ENCODE results near the gene SFTA2. TPM values are rescaled to one million over a fixed set of nuclear protein-coding genes. Genes with fewer than 3 reads are reported as not detected.

Gene SFTA2
- total RNA-seq, 2 experiments from 2014 or later, result not detected

DNA sequence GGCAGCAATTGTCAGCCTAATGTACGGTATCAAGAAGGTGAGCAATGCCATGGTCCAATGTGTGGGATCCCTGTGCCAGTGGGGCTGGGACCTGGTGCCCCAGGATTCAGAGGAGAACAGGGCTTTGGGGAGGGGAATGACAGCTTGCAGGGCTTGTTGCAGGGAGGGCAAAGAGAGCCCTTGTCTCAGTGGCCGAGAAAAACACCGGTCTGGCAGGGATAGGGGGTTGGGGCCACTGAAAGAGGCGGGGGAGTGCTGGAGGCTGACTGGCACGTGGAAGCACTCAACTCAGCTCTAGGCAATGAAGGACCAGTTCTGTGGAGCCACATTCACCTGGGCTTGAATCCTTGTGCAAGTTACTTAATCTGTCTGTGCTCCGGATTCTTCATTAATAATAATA lies 5.3 kb upstream of the SFTA2 start:
- ChIA-PET CTCF (ENCODE audit: unreplicated experiment) (no interaction called here), POLR2A (no interaction called here)
- no peak for TF ChIP-seq EZH2phosphoT487 (IDR thresholded peaks at IDR 0.05; ENCODE audit: borderline replicate concordance, low read depth, low read length)
- TF ChIP-seq, protein P1, sequence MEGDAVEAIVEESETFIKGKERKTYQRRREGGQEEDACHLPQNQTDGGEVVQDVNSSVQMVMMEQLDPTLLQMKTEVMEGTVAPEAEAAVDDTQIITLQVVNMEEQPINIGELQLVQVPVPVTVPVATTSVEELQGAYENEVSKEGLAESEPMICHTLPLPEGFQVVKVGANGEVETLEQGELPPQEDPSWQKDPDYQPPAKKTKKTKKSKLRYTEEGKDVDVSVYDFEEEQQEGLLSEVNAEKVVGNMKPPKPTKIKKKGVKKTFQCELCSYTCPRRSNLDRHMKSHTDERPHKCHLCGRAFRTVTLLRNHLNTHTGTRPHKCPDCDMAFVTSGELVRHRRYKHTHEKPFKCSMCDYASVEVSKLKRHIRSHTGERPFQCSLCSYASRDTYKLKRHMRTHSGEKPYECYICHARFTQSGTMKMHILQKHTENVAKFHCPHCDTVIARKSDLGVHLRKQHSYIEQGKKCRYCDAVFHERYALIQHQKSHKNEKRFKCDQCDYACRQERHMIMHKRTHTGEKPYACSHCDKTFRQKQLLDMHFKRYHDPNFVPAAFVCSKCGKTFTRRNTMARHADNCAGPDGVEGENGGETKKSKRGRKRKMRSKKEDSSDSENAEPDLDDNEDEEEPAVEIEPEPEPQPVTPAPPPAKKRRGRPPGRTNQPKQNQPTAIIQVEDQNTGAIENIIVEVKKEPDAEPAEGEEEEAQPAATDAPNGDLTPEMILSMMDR (conservative IDR thresholded peaks at IDR 0.05; ENCODE audit: low read length), result no peak
- no peaks in the 10 kb centered on the region for H3K36me3 ChIP-seq (ENCODE audit: insufficient read depth, low read length)
- no peaks in the 10 kb centered on the region for H3K79me2 ChIP-seq (ENCODE audit: insufficient read depth, low read depth, low read length)
- H3K4me1 ChIP-seq (ENCODE audit: insufficient read depth, low read length, poor library complexity, severe bottlenecking), result no peaks in the 10 kb centered on the region
- BruUV-seq (replicated peaks), result no TSS peak
- no peak overlapping the region for H3K4me2 ChIP-seq (ENCODE audit: low read length)
- no peaks in the 10 kb centered on the region for H3K9me2 ChIP-seq (ENCODE audit: insufficient read depth, low read length)
- intact Hi-C loops (cut with micrococcal nuclease; ENCODE audit: unreplicated experiment), result no loop called here
- no peak overlapping the region for H3K4me3 ChIP-seq (ENCODE audit: low read depth, low read length, poor library complexity, severe bottlenecking)
- H3K27ac ChIP-seq (ENCODE audit: low read depth, low read length, poor library complexity, severe bottlenecking), result no peak overlapping the region
- no peaks in the 10 kb centered on the region for H3K9me3 ChIP-seq (ENCODE audit: low read length)
- no peak overlapping the region for H2AFZ ChIP-seq (ENCODE audit: low read length)
- H4K20me1 ChIP-seq (ENCODE audit: insufficient read depth, low read length), result no peaks in the 10 kb centered on the region
- no peak for DNase-seq (ENCODE audit: low spot score)

DNA sequence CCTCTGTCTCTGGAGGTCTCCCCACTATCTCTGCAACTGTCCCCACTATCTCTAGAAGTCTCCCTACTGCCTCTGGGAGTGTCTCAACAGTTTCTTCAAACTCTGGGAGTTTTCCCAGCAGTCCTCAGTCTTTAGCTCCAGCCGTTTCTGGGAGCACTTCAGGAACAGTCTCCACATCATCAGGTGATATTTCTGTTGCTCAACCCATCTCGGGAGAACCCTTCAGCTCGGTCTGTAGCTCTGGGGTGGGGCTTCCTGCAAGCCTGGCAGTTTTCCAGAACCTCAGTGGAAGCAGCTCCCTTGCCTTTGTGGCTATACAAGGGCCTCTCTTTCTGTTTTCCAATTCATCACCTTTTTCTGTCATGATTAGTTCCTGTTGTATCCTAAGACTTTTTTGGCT lies 3.0 kb upstream of the SFTA2 start:
- H3K79me2 ChIP-seq (ENCODE audit: insufficient read depth, low read depth, low read length), result no peaks in the 10 kb centered on the region
- no peaks in the 10 kb centered on the region for H3K9me3 ChIP-seq (ENCODE audit: low read length)
- no peak overlapping the region for H3K27ac ChIP-seq (ENCODE audit: low read depth, low read length, poor library complexity, severe bottlenecking)
- no peak overlapping the region for H2AFZ ChIP-seq (ENCODE audit: low read length)
- no peak for TF ChIP-seq EZH2phosphoT487 (IDR thresholded peaks at IDR 0.05; ENCODE audit: borderline replicate concordance, low read depth, low read length)
- no TSS peak for BruUV-seq (replicated peaks)
- no peaks in the 10 kb centered on the region for H3K36me3 ChIP-seq (ENCODE audit: insufficient read depth, low read length)
- no peak for DNase-seq (ENCODE audit: low spot score)
- H3K4me3 ChIP-seq (ENCODE audit: low read depth, low read length, poor library complexity, severe bottlenecking), result no peak overlapping the region
- no peak overlapping the region for H3K4me2 ChIP-seq (ENCODE audit: low read length)
- H3K9me2 ChIP-seq (ENCODE audit: insufficient read depth, low read length), result no peaks in the 10 kb centered on the region
- POLR2A ChIA-PET, result no interaction called here
- CTCF ChIA-PET (ENCODE audit: unreplicated experiment), result no interaction called here
- no peaks in the 10 kb centered on the region for H3K4me1 ChIP-seq (ENCODE audit: insufficient read depth, low read length, poor library complexity, severe bottlenecking)
- no peaks in the 10 kb centered on the region for H4K20me1 ChIP-seq (ENCODE audit: insufficient read depth, low read length)
- intact Hi-C loops (cut with micrococcal nuclease; ENCODE audit: unreplicated experiment), result no loop called here

DNA sequence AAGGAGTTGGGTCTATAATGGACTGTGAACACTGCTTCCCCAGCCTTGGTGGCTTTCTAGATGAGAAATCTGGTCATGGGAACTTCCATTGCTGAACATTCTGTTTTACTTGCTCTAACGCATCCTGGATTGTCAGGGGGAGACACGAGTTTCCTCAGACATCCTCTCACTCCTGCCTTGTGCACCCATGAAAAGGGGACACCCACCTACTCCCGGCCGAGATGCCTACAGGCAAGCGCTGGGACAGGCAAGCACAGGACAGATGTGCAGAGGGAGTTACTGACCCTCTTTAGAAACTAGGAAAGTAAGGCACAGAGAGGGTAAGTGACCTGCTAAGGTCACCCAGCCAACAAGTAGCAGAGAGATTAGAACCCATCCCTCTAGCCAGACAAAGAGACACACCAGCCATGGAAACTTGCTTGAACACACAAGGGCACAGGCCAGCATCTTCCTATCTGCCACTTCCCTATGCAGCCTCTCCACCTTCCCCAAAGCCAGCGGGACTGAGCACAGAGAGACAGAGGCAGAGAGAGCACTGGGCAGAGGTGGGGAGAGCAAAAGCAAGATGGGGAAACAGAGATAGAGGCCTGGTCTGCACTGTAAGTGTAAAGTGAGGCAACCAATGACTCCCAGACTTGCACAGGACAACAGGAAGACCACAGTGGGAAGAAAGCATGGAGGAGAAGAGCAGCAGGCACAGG lies 845 bp upstream of the SFTA2 start:
- H3K36me3 ChIP-seq (ENCODE audit: insufficient read depth, low read length), result peaks cover 15% of the 10 kb centered on the region
- no peak overlapping the region for H3K4me2 ChIP-seq (ENCODE audit: low read length)
- DNase-seq (ENCODE audit: low spot score), result no peak
- H3K4me3 ChIP-seq (ENCODE audit: low read depth, low read length, poor library complexity, severe bottlenecking), result no peak overlapping the region
- H3K9me3 ChIP-seq (ENCODE audit: low read length), result peaks cover 14% of the 10 kb centered on the region
- H3K27ac ChIP-seq (ENCODE audit: low read depth, low read length, poor library complexity, severe bottlenecking), result no peak overlapping the region
- TF ChIP-seq, protein P1 (conservative IDR thresholded peaks at IDR 0.05; ENCODE audit: low read length), result no peak
- TF ChIP-seq EZH2phosphoT487 (IDR thresholded peaks at IDR 0.05; ENCODE audit: borderline replicate concordance, low read depth, low read length), result no peak
- no peaks in the 10 kb centered on the region for H3K79me2 ChIP-seq (ENCODE audit: insufficient read depth, low read depth, low read length)
- H4K20me1 ChIP-seq (ENCODE audit: insufficient read depth, low read length), result no peaks in the 10 kb centered on the region
- intact Hi-C loops (cut with micrococcal nuclease; ENCODE audit: unreplicated experiment), result no loop called here
- no peak overlapping the region for H2AFZ ChIP-seq (ENCODE audit: low read length)
- no TSS peak for BruUV-seq (replicated peaks)
- CTCF ChIA-PET (ENCODE audit: unreplicated experiment), result no interaction called here
- H3K4me1 ChIP-seq (ENCODE audit: insufficient read depth, low read length, poor library complexity, severe bottlenecking), result no peaks in the 10 kb centered on the region
- POLR2A ChIA-PET, result no interaction called here
- no peaks in the 10 kb centered on the region for H3K9me2 ChIP-seq (ENCODE audit: insufficient read depth, low read length)

Measured in OCI-LY7 (cell line).